H9 (cell line): Measurements from ENCODE around the gene TUBB1. TPM values are rescaled to one million over a fixed set of nuclear protein-coding genes. Genes with fewer than 3 reads are reported as not detected.

Source experiments
- DNase-seq: peaks from one replicate; pipeline ENCODE4 v3.0.0-alpha.2; 2017
- H2AFZ ChIP-seq: one replicate; pipeline ENCODE4 v1.6.1; 2013; ENCODE audit warnings: mild to moderate bottlenecking, low read length, control low read depth, moderate library complexity
- H2AK5ac ChIP-seq: 2 replicates; pipeline ENCODE4 v1.6.1; 2013; ENCODE audit warnings: low read length, control low read depth, mixed read lengths; ENCODE audit not compliant: insufficient read length
- H2BK120ac ChIP-seq: one replicate; pipeline ENCODE4 v1.6.1; 2013; ENCODE audit warnings: low read depth, mild to moderate bottlenecking, low read length, control low read depth, inconsistent platforms; ENCODE audit not compliant: poor library complexity, severe bottlenecking
- H2BK12ac ChIP-seq: 2 replicates; pipeline ENCODE4 v1.6.1; 2013; ENCODE audit warnings: low read length, control low read depth, mixed read lengths, low read depth; ENCODE audit not compliant: insufficient read length
- H2BK15ac ChIP-seq: 2 replicates; pipeline ENCODE4 v1.6.1; 2013; ENCODE audit warnings: low read depth, low read length, control low read depth
- H2BK20ac ChIP-seq: one replicate; pipeline ENCODE4 v1.6.1; 2013; ENCODE audit warnings: low read depth, mild to moderate bottlenecking, low read length, control low read depth, inconsistent platforms; ENCODE audit not compliant: poor library complexity, severe bottlenecking
- H2BK5ac ChIP-seq: 2 replicates; pipeline ENCODE4 v1.6.1; 2013; ENCODE audit warnings: low read length, control low read depth, mixed read lengths; ENCODE audit not compliant: insufficient read length
- H3K14ac ChIP-seq: 2 replicates; pipeline ENCODE4 v1.6.1; 2013; ENCODE audit warnings: low read length, control low read depth; ENCODE audit not compliant: insufficient read depth
- H3K18ac ChIP-seq: 2 replicates; pipeline ENCODE4 v1.6.1; 2013; ENCODE audit warnings: low read depth, mild to moderate bottlenecking, mixed read lengths, low read length, control low read depth; ENCODE audit not compliant: insufficient read length
- H3K23ac ChIP-seq: 2 replicates; pipeline ENCODE4 v1.6.1; 2013; ENCODE audit warnings: low read length, control low read depth, mixed read lengths, low read depth; ENCODE audit not compliant: insufficient read length
- H3K23me2 ChIP-seq: 2 replicates; pipeline ENCODE4 v1.6.1; 2013; ENCODE audit warnings: low read depth, mild to moderate bottlenecking, mixed read lengths, low read length, control low read depth; ENCODE audit not compliant: insufficient read length, poor library complexity, severe bottlenecking
- H3K27ac ChIP-seq: 2 replicates; pipeline ENCODE4 v1.5.1; 2013; ENCODE audit warnings: low read length, control low read depth, mixed read lengths, low read depth; ENCODE audit not compliant: insufficient read length
- H3K27me3 ChIP-seq: 2 replicates; pipeline ENCODE4 v1.6.1; 2013; ENCODE audit warnings: low read length, control low read depth, inconsistent platforms; ENCODE audit not compliant: insufficient read depth
- H3K4ac ChIP-seq: 2 replicates; pipeline ENCODE4 v1.6.1; 2013; ENCODE audit warnings: low read depth, mild to moderate bottlenecking, control low read depth, inconsistent platforms, low read length, moderate library complexity
- H3K4me1 ChIP-seq: 2 replicates; pipeline ENCODE4 v1.6.1; 2013; ENCODE audit warnings: low read length, control low read depth, inconsistent platforms; ENCODE audit not compliant: insufficient read depth
- H3K4me2 ChIP-seq: 2 replicates; pipeline ENCODE4 v1.6.1; 2013; ENCODE audit warnings: low read length, control low read depth, mixed read lengths; ENCODE audit not compliant: insufficient read length, insufficient read depth
- H3K56ac ChIP-seq: 2 replicates; pipeline ENCODE4 v1.6.1; 2013; ENCODE audit warnings: low read depth, mild to moderate bottlenecking, mixed read lengths, low read length, control low read depth; ENCODE audit not compliant: insufficient read length
- H3K79me1 ChIP-seq: 2 replicates; pipeline ENCODE4 v1.6.1; 2013; ENCODE audit warnings: low read depth, mild to moderate bottlenecking, moderate library complexity, low read length, control low read depth, inconsistent platforms; ENCODE audit not compliant: insufficient read depth, poor library complexity, severe bottlenecking
- H3K79me2 ChIP-seq: 2 replicates; pipeline ENCODE4 v1.6.1; 2013; ENCODE audit warnings: low read length, control low read depth, inconsistent platforms; ENCODE audit not compliant: insufficient read depth
- H3K9ac ChIP-seq: 2 replicates; pipeline ENCODE4 v1.6.1; 2013; ENCODE audit warnings: low read length, control low read depth, mixed read lengths; ENCODE audit not compliant: insufficient read length; ENCODE audit errors: extremely low read depth
- H3K9me3 ChIP-seq: one replicate; pipeline ENCODE4 v1.6.1; 2013; ENCODE audit warnings: low read depth, low read length, inconsistent platforms; ENCODE audit not compliant: control insufficient read depth
- H3T11ph ChIP-seq: one replicate; pipeline ENCODE4 v1.6.1; 2013; ENCODE audit warnings: mild to moderate bottlenecking, low read length, control low read depth, inconsistent platforms
- H4K20me1 ChIP-seq: one replicate; pipeline ENCODE4 v1.6.1; 2013; ENCODE audit not compliant: control insufficient read depth, insufficient read length, insufficient read depth
- H4K5ac ChIP-seq: 2 replicates; pipeline ENCODE4 v1.6.1; 2013; ENCODE audit warnings: low read depth, mild to moderate bottlenecking, mixed read lengths, low read length, control low read depth; ENCODE audit not compliant: insufficient read length
- H4K8ac ChIP-seq: replicated peaks from 2 replicates; pipeline ENCODE4 v1.6.1; 2013; ENCODE audit warnings: low read length, control low read depth, mixed read lengths, low read depth; ENCODE audit not compliant: insufficient read length
- H4K91ac ChIP-seq: 2 replicates; pipeline ENCODE4 v1.6.1; 2013; ENCODE audit warnings: low read depth, mild to moderate bottlenecking, moderate library complexity, mixed read lengths, low read length, control low read depth; ENCODE audit not compliant: insufficient read length
- H3K27ac Mint-ChIP-seq, 3 experiments: 2 replicates in 2 of 3; 3 replicates in 1 of 3; pipeline ENCODE4 v1.8.0; 2020 to 2021; ENCODE audit warnings: mixed read lengths in 3 of 3, mild to moderate bottlenecking in 1 of 3, moderate library complexity in 1 of 3
- H3K27me3 Mint-ChIP-seq: 2 replicates; pipeline ENCODE4 v1.8.0; 2021; ENCODE audit warnings: low read depth, mild to moderate bottlenecking, moderate library complexity, mixed read lengths
- H3K36me3 Mint-ChIP-seq, 3 experiments: 2 replicates in 2 of 3; 3 replicates in 1 of 3; pipeline ENCODE4 v1.8.0; 2020 to 2021; ENCODE audit warnings: low read depth in 3 of 3, mixed read lengths in 3 of 3; ENCODE audit not compliant: insufficient read depth in 1 of 3
- H3K4me1 Mint-ChIP-seq, 2 experiments: 2 replicates each; pipeline ENCODE4 v1.8.0; 2020; ENCODE audit warnings: mixed read lengths in 2 of 2
- H3K4me3 Mint-ChIP-seq, 2 experiments: 2 replicates in 1 of 2; 3 replicates in 1 of 2; pipeline ENCODE4 v1.8.0; 2020 to 2021; ENCODE audit warnings: mild to moderate bottlenecking in 2 of 2, mixed read lengths in 2 of 2, moderate library complexity in 1 of 2
- H3K9me3 Mint-ChIP-seq, 2 experiments: 2 replicates in 1 of 2; 3 replicates in 1 of 2; pipeline ENCODE4 v1.8.0; 2020; ENCODE audit warnings: mild to moderate bottlenecking in 2 of 2, mixed read lengths in 2 of 2, moderate library complexity in 1 of 2
- CTCF ChIP-seq: fragments of 200-600 bp; sonication (generic); conservative IDR thresholded peaks from 3 replicates; pipeline ENCODE4 v1.8.0; 2021; ENCODE audit warnings: antibody characterized with exemption, mild to moderate bottlenecking
- WGBS: extraction: QIAGEN DNeasy Blood & Tissue Kit; methylation state at CpG from one replicate; pipeline ENCODE4 v1.1.7; 2013; ENCODE audit warnings: missing lambda C conversion rate, low lambda C conversion rate, mixed read lengths; ENCODE audit not compliant: insufficient read length; ENCODE audit errors: extremely low coverage; 5-methylcytosine and 5-hydroxymethylcytosine counted together
- total RNA-seq: library from RNA; stranded (reverse); gene quantifications from 2 replicates; pipeline ENCODE4 v1.2.1, GENCODE V29; 2021

The TUBB1 gene
- total RNA-seq, 1 experiment from 2014 or later, result not detected

GRCh38 chr20:59050437-59050836 lies 31.2 kb downstream of the TUBB1 start:
- peaks cover 39% of the 10 kb centered on the region for H3K27me3 Mint-ChIP-seq
- no CpG with 5 or more reads among the region's 1 CpG for WGBS
- no peaks in the 10 kb centered on the region for H3K23me2 ChIP-seq
- no peak overlapping the region for H3K27ac ChIP-seq
- H3K79me2 ChIP-seq, result no peaks in the 10 kb centered on the region
- H3K4me1 Mint-ChIP-seq, result no peaks in the 10 kb centered on the region
- H3K4me3 Mint-ChIP-seq, result no peak overlapping the region
- H4K8ac ChIP-seq, result no peak overlapping the region
- no peak overlapping the region for H3K4ac ChIP-seq
- H4K91ac ChIP-seq, result no peak overlapping the region
- no peak overlapping the region for H3K56ac ChIP-seq
- DNase-seq, result no peak
- H2BK15ac ChIP-seq, result no peak overlapping the region
- no peak overlapping the region for H2BK5ac ChIP-seq
- H3K4me2 ChIP-seq, result no peak overlapping the region
- no peak overlapping the region for H2AK5ac ChIP-seq
- H3K4me1 ChIP-seq, result 0 out of 2 replicates have a peak, but pooled peaks cover 2% of the 10 kb centered on the region
- H2BK20ac ChIP-seq, result no peak overlapping the region
- no peak overlapping the region for H2BK12ac ChIP-seq
- no peaks in the 10 kb centered on the region for H4K20me1 ChIP-seq
- no peak overlapping the region for H3K9ac ChIP-seq
- H3K27ac Mint-ChIP-seq, result no peak overlapping the region
- H3K14ac ChIP-seq, result no peak overlapping the region
- H3K18ac ChIP-seq, result no peak overlapping the region
- H3K36me3 Mint-ChIP-seq, result no peaks in the 10 kb centered on the region
- no peak overlapping the region for H2AFZ ChIP-seq
- TF ChIP-seq CTCF, result no peak
- H3T11ph ChIP-seq, result no peak overlapping the region
- no peak overlapping the region for H3K23ac ChIP-seq
- H3K79me1 ChIP-seq, result no peaks in the 10 kb centered on the region
- no peak overlapping the region for H4K5ac ChIP-seq
- no peaks in the 10 kb centered on the region for H3K9me3 ChIP-seq
- H3K9me3 Mint-ChIP-seq, result no peaks in the 10 kb centered on the region
- H3K27me3 ChIP-seq, result no peaks in the 10 kb centered on the region
- no peak overlapping the region for H2BK120ac ChIP-seq
